Trophoblast cell (in vitro differentiated cells and primary cell): Measurements from ENCODE around the gene MYRIP.

Experiments
- DNase-seq, 2 donors: peaks; one replicate each; pipeline ENCODE4 v3.0.0-alpha.2; 2016
- H2AFZ ChIP-seq: 2 replicates; pipeline ENCODE4 v1.6.1; 2013; ENCODE audit warnings: low read length, moderate library complexity, mild to moderate bottlenecking; ENCODE audit not compliant: insufficient read depth, poor library complexity
- H2AK5ac ChIP-seq: 2 replicates; pipeline ENCODE4 v1.6.1; 2013; ENCODE audit warnings: mild to moderate bottlenecking, low read length
- H2BK120ac ChIP-seq: 2 replicates; pipeline ENCODE4 v1.6.1; 2013; ENCODE audit warnings: low read length, mild to moderate bottlenecking, moderate library complexity; ENCODE audit not compliant: insufficient read depth, poor library complexity
- H2BK12ac ChIP-seq: 2 replicates; pipeline ENCODE4 v1.6.1; 2013; ENCODE audit warnings: mild to moderate bottlenecking, low read length, moderate library complexity
- H2BK5ac ChIP-seq: 2 replicates; pipeline ENCODE4 v1.6.1; 2013; ENCODE audit warnings: low read length, low read depth, moderate library complexity, mild to moderate bottlenecking; ENCODE audit not compliant: poor library complexity
- H3K14ac ChIP-seq: 2 replicates; pipeline ENCODE4 v1.6.1; 2013; ENCODE audit warnings: mild to moderate bottlenecking, low read length
- H3K18ac ChIP-seq: 2 replicates; pipeline ENCODE4 v1.6.1; 2013; ENCODE audit warnings: mild to moderate bottlenecking, low read length
- H3K23ac ChIP-seq: 2 replicates; pipeline ENCODE4 v1.6.1; 2013; ENCODE audit warnings: low read length
- H3K27ac ChIP-seq: 2 replicates; pipeline ENCODE4 v1.5.1; 2013; ENCODE audit warnings: low read depth, mild to moderate bottlenecking, inconsistent platforms, low read length, moderate library complexity
- H3K27me3 ChIP-seq: 2 replicates; pipeline ENCODE4 v1.6.1; 2013; ENCODE audit warnings: inconsistent platforms, mild to moderate bottlenecking, low read length, moderate library complexity; ENCODE audit not compliant: insufficient read depth
- H3K36me3 ChIP-seq, 2 experiments: 1 replicate in 1 of 2; 2 replicates in 1 of 2; pipeline ENCODE4 v1.6.1; 2013; ENCODE audit warnings: low read length in 2 of 2, mild to moderate bottlenecking in 2 of 2, moderate library complexity in 1 of 2; ENCODE audit not compliant: insufficient read depth in 2 of 2, control insufficient read depth in 1 of 2
- H3K4ac ChIP-seq: 2 replicates; pipeline ENCODE4 v1.6.1; 2013; ENCODE audit warnings: low read depth, mild to moderate bottlenecking, low read length, moderate library complexity
- H3K4me1 ChIP-seq, 2 experiments: 1 replicate in 1 of 2; 2 replicates in 1 of 2; pipeline ENCODE4 v1.6.1; 2013; ENCODE audit warnings: low read length in 2 of 2, mild to moderate bottlenecking in 2 of 2, moderate library complexity in 1 of 2; ENCODE audit not compliant: insufficient read depth in 2 of 2, control insufficient read depth in 1 of 2
- H3K4me2 ChIP-seq: 2 replicates; pipeline ENCODE4 v1.6.1; 2013; ENCODE audit warnings: inconsistent platforms, mild to moderate bottlenecking, low read length, moderate library complexity
- H3K4me3 ChIP-seq: 2 replicates; pipeline ENCODE4 v1.5.1; 2013; ENCODE audit warnings: mild to moderate bottlenecking, low read depth, low read length, inconsistent platforms
- H3K79me1 ChIP-seq: one replicate; pipeline ENCODE4 v1.6.1; 2013; ENCODE audit warnings: low read length
- H3K79me2 ChIP-seq: 2 replicates; pipeline ENCODE4 v1.6.1; 2013; ENCODE audit warnings: low read length, mild to moderate bottlenecking; ENCODE audit not compliant: control insufficient read depth, insufficient read depth, poor library complexity
- H3K9ac ChIP-seq: 2 replicates; pipeline ENCODE4 v1.6.1; 2013; ENCODE audit warnings: mild to moderate bottlenecking, low read length
- H3K9me3 ChIP-seq: 2 replicates; pipeline ENCODE4 v1.6.1; 2013; ENCODE audit warnings: low read depth, mild to moderate bottlenecking, control low read depth, inconsistent platforms, low read length; ENCODE audit not compliant: insufficient read depth
- H4K12ac ChIP-seq: 2 replicates; pipeline ENCODE4 v1.6.1; 2013; ENCODE audit warnings: low read depth, mild to moderate bottlenecking, low read length, moderate library complexity
- H4K8ac ChIP-seq: 2 replicates; pipeline ENCODE4 v1.6.1; 2013; ENCODE audit warnings: low read depth, mild to moderate bottlenecking, low read length, moderate library complexity
- H4K91ac ChIP-seq: one replicate; pipeline ENCODE4 v1.6.1; 2013; ENCODE audit warnings: low read depth, mild to moderate bottlenecking, low read length, moderate library complexity
- WGBS: extraction: QIAGEN DNeasy Blood & Tissue Kit; methylation state at CpG from one replicate; pipeline ENCODE4 v1.1.7; 2013; ENCODE audit warnings: missing lambda C conversion rate; ENCODE audit not compliant: insufficient read length, insufficient coverage; ENCODE audit errors: extremely low coverage; 5-methylcytosine and 5-hydroxymethylcytosine counted together

The MYRIP gene

DNA sequence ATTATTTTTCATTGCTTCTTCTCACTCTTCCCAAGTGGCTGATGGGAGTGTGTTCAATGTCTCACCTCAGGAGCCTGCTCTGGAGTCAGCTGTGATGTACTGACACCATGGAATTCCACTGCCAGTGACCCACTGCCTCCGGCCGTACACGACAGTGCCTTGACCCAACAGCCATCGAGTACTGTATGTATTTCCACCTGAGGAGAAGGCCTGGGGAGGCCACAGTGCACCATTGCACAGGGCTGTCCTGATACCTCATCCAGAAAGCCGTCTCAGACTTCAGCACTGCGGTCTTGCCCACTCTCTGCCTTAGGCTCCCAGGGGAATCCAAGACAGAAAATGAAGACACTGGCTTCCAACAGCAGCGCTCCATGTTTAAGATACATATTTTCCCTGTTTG lies 448.7 kb downstream of the MYRIP start:
- no peak overlapping the region for H3K14ac ChIP-seq

DNA sequence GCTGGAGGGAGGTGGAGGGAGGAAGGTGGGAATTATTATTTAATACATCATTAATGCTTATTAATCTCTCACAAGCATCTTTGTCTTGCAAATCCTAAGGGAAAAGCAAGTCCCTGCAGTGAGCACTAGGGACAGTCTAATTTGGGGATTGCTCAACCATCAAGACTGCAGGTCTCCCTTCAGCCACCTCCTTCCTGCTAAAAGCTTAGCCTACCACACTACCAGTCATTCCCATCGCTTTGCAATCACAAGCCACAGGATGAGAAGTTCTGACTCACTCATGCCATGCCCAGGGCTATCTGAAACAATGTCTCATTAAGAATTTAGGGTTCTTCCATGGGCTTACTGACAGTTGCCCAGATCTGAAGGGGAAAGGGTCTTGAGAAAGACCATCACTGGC lies 449.1 kb downstream of the MYRIP start:
- H3K9me3 ChIP-seq, result no peaks in the 10 kb centered on the region
- no peak overlapping the region for H3K9ac ChIP-seq
- H2AFZ ChIP-seq, result no peak overlapping the region
- H3K27ac ChIP-seq, result no peak overlapping the region
- no peaks in the 10 kb centered on the region for H3K79me2 ChIP-seq
- no peaks in the 10 kb centered on the region for H3K4me1 ChIP-seq
- no peak overlapping the region for H2BK120ac ChIP-seq
- no peaks in the 10 kb centered on the region for H3K27me3 ChIP-seq
- no peak overlapping the region for H4K8ac ChIP-seq
- no peak overlapping the region for H3K4me3 ChIP-seq
- H3K36me3 ChIP-seq, result no peaks in the 10 kb centered on the region
- no peak overlapping the region for H3K4me2 ChIP-seq
- no peak overlapping the region for H3K18ac ChIP-seq
- peak; percentile 38 to 60 for DNase-seq
- no peak overlapping the region for H3K14ac ChIP-seq
- no peak overlapping the region for H2BK12ac ChIP-seq
- H3K79me1 ChIP-seq, result no peaks in the 10 kb centered on the region
- H4K91ac ChIP-seq, result no peak overlapping the region
- no peak overlapping the region for H2AK5ac ChIP-seq
- no CpG with 5 or more reads among the region's 1 CpG for WGBS
- H3K23ac ChIP-seq, result no peak overlapping the region
- no peak overlapping the region for H2BK5ac ChIP-seq
- H4K12ac ChIP-seq, result no peak overlapping the region
- H3K4ac ChIP-seq, result no peak overlapping the region

More for the DNA sequence above, 448.7 kb downstream of the MYRIP start:
- Histone ChIP-seq H3K9me3 (no peaks in the 10 kb centered on the region), H2BK12ac (no peak overlapping the region), H4K8ac (no peak overlapping the region), H3K9ac (no peak overlapping the region), H3K4me2 (no peak overlapping the region), H3K4me1 (no peaks in the 10 kb centered on the region), H3K79me1 (no peaks in the 10 kb centered on the region), H3K18ac (no peak overlapping the region), H4K91ac (no peak overlapping the region), H3K79me2 (no peaks in the 10 kb centered on the region), H2BK120ac (no peak overlapping the region), H3K27ac (no peak overlapping the region), H2AFZ (no peak overlapping the region), H3K23ac (no peak overlapping the region), H2BK5ac (no peak overlapping the region), H3K36me3 (no peaks in the 10 kb centered on the region), H3K4ac (no peak overlapping the region), H3K4me3 (no peak overlapping the region), H3K27me3 (no peaks in the 10 kb centered on the region), H4K12ac (no peak overlapping the region), H2AK5ac (no peak overlapping the region)
- DNase-seq, result no peak
- no CpG with 5 or more reads among the region's 7 CpGs for WGBS

DNA sequence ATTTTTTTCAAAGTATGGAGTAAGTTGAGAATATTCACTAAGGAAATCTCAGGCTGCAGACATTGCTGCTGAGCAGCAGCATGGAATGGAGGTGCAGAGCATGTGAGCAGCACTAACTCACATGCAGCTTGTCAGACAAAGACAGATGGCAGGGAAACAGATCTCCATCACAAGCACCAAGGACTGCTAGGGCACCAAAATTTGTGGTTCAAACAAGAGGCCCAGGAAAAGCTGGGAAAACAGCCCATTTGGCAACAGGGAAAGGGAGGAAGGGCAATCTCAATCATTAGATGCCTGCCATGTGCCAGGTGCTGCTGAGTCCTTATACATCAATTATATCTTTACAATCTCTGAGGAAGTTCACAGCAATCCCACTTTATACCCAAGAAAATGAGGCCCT lies 452.9 kb downstream of the MYRIP start:
- Histone ChIP-seq H4K12ac (no peak overlapping the region), H3K4ac (no peak overlapping the region), H2BK12ac (no peak overlapping the region), H3K79me1 (no peaks in the 10 kb centered on the region), H2BK5ac (no peak overlapping the region), H2BK120ac (no peak overlapping the region), H3K9ac (no peak overlapping the region), H3K27ac (no peak overlapping the region), H3K4me2 (no peak overlapping the region), H3K4me3 (no peak overlapping the region), H2AK5ac (no peak overlapping the region), H3K36me3 (no peaks in the 10 kb centered on the region), H3K14ac (no peak overlapping the region), H2AFZ (no peak overlapping the region), H3K18ac (no peak overlapping the region), H3K4me1 (no peaks in the 10 kb centered on the region), H3K79me2 (no peaks in the 10 kb centered on the region), H4K8ac (no peak overlapping the region), H3K27me3 (no peaks in the 10 kb centered on the region), H3K23ac (no peak overlapping the region), H3K9me3 (no peaks in the 10 kb centered on the region), H4K91ac (no peak overlapping the region)
- no peak for DNase-seq

DNA sequence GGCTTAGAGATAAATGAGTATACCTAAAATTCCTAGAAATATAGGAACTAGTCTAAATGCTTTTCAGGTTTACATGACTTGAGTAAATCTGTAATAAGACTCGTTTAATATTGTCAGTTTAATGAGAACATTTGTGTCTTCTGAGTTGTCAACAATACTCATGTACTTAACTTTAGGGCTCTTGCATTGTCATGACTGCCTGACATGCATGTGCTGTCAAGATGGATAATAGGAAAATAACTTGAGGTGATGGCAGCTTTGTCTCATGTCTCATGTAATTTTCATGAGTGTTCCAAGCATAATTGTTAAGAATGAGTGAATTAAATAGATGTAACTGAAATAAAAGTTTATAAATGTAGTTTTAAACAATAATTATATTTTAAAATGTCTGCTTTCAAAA lies 455.0 kb downstream of the MYRIP start:
- no peak overlapping the region for H2AFZ ChIP-seq
- H3K9ac ChIP-seq, result no peak overlapping the region
- H3K27ac ChIP-seq, result no peak overlapping the region
- H4K8ac ChIP-seq, result no peak overlapping the region
- no peak overlapping the region for H2AK5ac ChIP-seq
- no peak overlapping the region for H3K18ac ChIP-seq
- no peak overlapping the region for H3K4me2 ChIP-seq
- DNase-seq, result no peak
- H3K4me1 ChIP-seq, result no peaks in the 10 kb centered on the region
- H2BK120ac ChIP-seq, result no peak overlapping the region
- no peak overlapping the region for H3K14ac ChIP-seq
- no peak overlapping the region for H4K91ac ChIP-seq
- H3K27me3 ChIP-seq, result no peaks in the 10 kb centered on the region
- H3K23ac ChIP-seq, result no peak overlapping the region
- no peaks in the 10 kb centered on the region for H3K79me1 ChIP-seq
- H3K36me3 ChIP-seq, result no peaks in the 10 kb centered on the region
- no peak overlapping the region for H3K4ac ChIP-seq
- no peaks in the 10 kb centered on the region for H3K9me3 ChIP-seq
- H3K4me3 ChIP-seq, result no peak overlapping the region
- WGBS, result no CpG with 5 or more reads among the region's 1 CpG
- H4K12ac ChIP-seq, result no peak overlapping the region
- no peak overlapping the region for H2BK5ac ChIP-seq
- no peaks in the 10 kb centered on the region for H3K79me2 ChIP-seq
- no peak overlapping the region for H2BK12ac ChIP-seq

DNA sequence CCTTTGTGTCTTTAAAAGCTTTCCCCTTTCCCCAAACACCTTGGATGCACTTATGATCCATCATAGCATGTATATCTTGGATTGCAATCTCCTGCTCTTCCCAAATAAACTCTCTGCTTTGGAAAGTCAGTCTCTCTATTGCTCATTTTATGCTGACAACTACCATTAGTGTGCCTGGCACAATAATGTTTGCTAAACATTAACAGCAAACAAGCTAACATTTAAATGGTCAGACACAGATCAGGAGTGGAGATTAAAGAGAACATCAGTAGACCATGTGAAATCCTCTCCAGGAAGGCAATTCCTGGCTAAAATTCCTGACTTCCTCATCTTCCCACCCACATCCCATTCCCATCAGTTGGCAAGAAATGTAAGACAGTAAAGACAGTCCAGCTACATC lies 455.8 kb downstream of the MYRIP start:
- no peak overlapping the region for H4K8ac ChIP-seq
- H2BK5ac ChIP-seq, result no peak overlapping the region
- no peaks in the 10 kb centered on the region for H3K36me3 ChIP-seq
- no peak overlapping the region for H2AK5ac ChIP-seq
- H2BK12ac ChIP-seq, result no peak overlapping the region
- no peaks in the 10 kb centered on the region for H3K27me3 ChIP-seq
- DNase-seq, result no peak
- H3K27ac ChIP-seq, result no peak overlapping the region
- no peak overlapping the region for H3K4me3 ChIP-seq
- H3K23ac ChIP-seq, result no peak overlapping the region
- H3K9ac ChIP-seq, result no peak overlapping the region
- H3K4ac ChIP-seq, result no peak overlapping the region
- no peak overlapping the region for H3K14ac ChIP-seq
- no peaks in the 10 kb centered on the region for H3K4me1 ChIP-seq
- H4K91ac ChIP-seq, result no peak overlapping the region
- H3K79me2 ChIP-seq, result no peaks in the 10 kb centered on the region
- no peaks in the 10 kb centered on the region for H3K9me3 ChIP-seq
- no peaks in the 10 kb centered on the region for H3K79me1 ChIP-seq
- H3K4me2 ChIP-seq, result no peak overlapping the region
- H2AFZ ChIP-seq, result no peak overlapping the region
- no peak overlapping the region for H4K12ac ChIP-seq
- H3K18ac ChIP-seq, result no peak overlapping the region
- H2BK120ac ChIP-seq, result no peak overlapping the region
